ENCODE data around the gene KATNB1.

GRCh38 chr16:57804111-57804837, 68.7 kb downstream of the KATNB1 start:
- TF ChIP-seq CTCF (IDR thresholded peaks at IDR 0.05) (no peak), POLR2A (IDR thresholded peaks at IDR 0.05) (no peak), POLR2AphosphoS5 (IDR thresholded peaks at IDR 0.05) (no peak)

All from breast epithelium (tissue), 3 donors.